MCF 10A (cell line): ENCODE data around the gene PDE4D. TPM values are rescaled to one million over a fixed set of nuclear protein-coding genes. Genes with fewer than 3 reads are reported as not detected.

Experiments used
- BruUV-seq: library from RNA; stranded (reverse); fragments of 400-500 nt; replicated peaks from 2 replicates; lab custom pipeline; 2021; lab: Mats Ljungman, UMichigan
- CTCF ChIA-PET: fragments of 300-600 bp; sonication (Branson Sonifier 250); formaldehyde crosslinking; extraction: SDS; loops from one replicate; lab custom pipeline; 2021; ENCODE audit warnings: antibody characterized with exemption, inconsistent platforms; lab: Yijun Ruan, JAX
- POLR2A ChIA-PET: fragments of 300-600, 350-650 bp; sonication (Branson Sonifier 250); formaldehyde crosslinking; extraction: SDS; loops from one replicate; lab custom pipeline; 2020; ENCODE audit warnings: antibody characterized with exemption, inconsistent platforms; lab: Yijun Ruan, JAX
- DNase-seq: peaks from one replicate; pipeline ENCODE4 v3.0.0-alpha.2; 2018; ENCODE audit not compliant: unreplicated experiment
- H3K27ac Mint-ChIP-seq: one replicate; pipeline ENCODE4 v1.8.0; 2022; ENCODE audit warnings: mild to moderate bottlenecking, low read depth, mixed read lengths; ENCODE audit not compliant: unreplicated experiment
- H3K27me3 Mint-ChIP-seq: one replicate; pipeline ENCODE4 v1.8.0; 2022; ENCODE audit warnings: mixed read lengths; ENCODE audit not compliant: insufficient read depth, unreplicated experiment
- H3K36me3 Mint-ChIP-seq: one replicate; pipeline ENCODE4 v1.8.0; 2022; ENCODE audit warnings: mild to moderate bottlenecking, moderate library complexity, mixed read lengths; ENCODE audit not compliant: insufficient read depth, unreplicated experiment
- H3K4me1 Mint-ChIP-seq: one replicate; pipeline ENCODE4 v1.8.0; 2022; ENCODE audit warnings: mixed read lengths; ENCODE audit not compliant: insufficient read depth, unreplicated experiment
- H3K4me3 Mint-ChIP-seq: one replicate; pipeline ENCODE4 v1.8.0; 2022; ENCODE audit warnings: mild to moderate bottlenecking, moderate library complexity, mixed read lengths; ENCODE audit not compliant: unreplicated experiment
- H3K9me3 Mint-ChIP-seq: one replicate; pipeline ENCODE4 v1.8.0; 2022; ENCODE audit warnings: mixed read lengths; ENCODE audit not compliant: unreplicated experiment
- CTCF ChIP-seq: fragments of 200-600 bp; IDR thresholded peaks from one replicate; pipeline ENCODE4 v1.8.0; 2022; ENCODE audit warnings: antibody characterized with exemption, mild to moderate bottlenecking; ENCODE audit not compliant: unreplicated experiment
- intact Hi-C: fragments of 100-400 bp; cut with micrococcal nuclease; formaldehyde crosslinking; loops from 2 replicates; pipeline ENCODE4 v1.14.1; 2022
- total RNA-seq: library from RNA; stranded (reverse); gene quantifications from 2 replicates; pipeline ENCODE4 v1.2.3, GENCODE V29; 2022

PDE4D gene
- total RNA-seq, 1 experiment from 2014 or later, result 85.0 TPM

DNA sequence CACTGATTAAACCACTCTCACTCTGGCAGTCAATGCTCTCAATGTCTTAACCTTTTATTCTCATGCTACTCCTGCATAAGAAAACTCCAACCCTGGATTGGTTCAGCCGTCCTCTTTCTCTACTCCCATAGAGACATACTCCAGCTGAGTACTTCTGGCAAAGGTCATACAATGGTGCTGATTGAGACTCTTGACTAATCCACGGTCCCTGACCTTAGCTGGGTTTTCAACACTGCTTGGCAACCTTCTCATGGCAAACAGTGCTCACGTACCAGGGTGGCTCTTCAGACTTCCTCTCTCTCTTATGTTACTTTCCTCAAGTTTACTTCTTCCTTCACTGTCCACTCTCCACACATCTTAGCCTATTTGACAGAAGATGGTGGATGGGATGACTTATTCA, 963.0 kb downstream of the PDE4D start:
- BruUV-seq, result no TSS peak
- Mint-ChIP-seq H3K4me1 (peaks cover 15% of the 10 kb centered on the region), H3K4me3 (no peak overlapping the region), H3K36me3 (no peaks in the 10 kb centered on the region), H3K27me3 (peaks cover 34% of the 10 kb centered on the region), H3K27ac (no peak overlapping the region), H3K9me3 (no peaks in the 10 kb centered on the region)
- intact Hi-C loops, result no loop called here
- ChIA-PET POLR2A (no interaction called here), CTCF (no interaction called here)
- no peak for TF ChIP-seq CTCF
- DNase-seq, result no peak

- Mint-ChIP-seq H3K27me3 (peaks cover 27% of the 10 kb centered on the region), H3K4me3 (no peak overlapping the region), H3K4me1 (peaks cover 15% of the 10 kb centered on the region), H3K27ac (no peak overlapping the region), H3K9me3 (no peaks in the 10 kb centered on the region), H3K36me3 (no peaks in the 10 kb centered on the region)
- no peak for TF ChIP-seq CTCF
- no peak for DNase-seq
- CTCF ChIA-PET, result interaction anchor here (0.9 kb wide), 1 partner anchor 27 kb away, joined by 4 read pairs; no protein-coding TSS in a partner anchor
- intact Hi-C loops, result no loop called here
- no TSS peak for BruUV-seq
- POLR2A ChIA-PET, result no interaction called here
Observed at GRCh38 chr5:58929726-58930125, 963.8 kb downstream of the PDE4D start.

- H3K4me1 Mint-ChIP-seq, result peaks cover 15% of the 10 kb centered on the region
- no TSS peak for BruUV-seq
- ChIA-PET CTCF (interaction anchor here (0.7 kb wide), 1 partner anchor 246 kb away, joined by 3 read pairs; no protein-coding TSS in a partner anchor), POLR2A (no interaction called here)
- no peaks in the 10 kb centered on the region for H3K9me3 Mint-ChIP-seq
- no peak for TF ChIP-seq CTCF
- H3K36me3 Mint-ChIP-seq, result no peaks in the 10 kb centered on the region
- DNase-seq, result no peak
- H3K27ac Mint-ChIP-seq, result no peak overlapping the region
- no peak overlapping the region for H3K4me3 Mint-ChIP-seq
- peaks cover 23% of the 10 kb centered on the region for H3K27me3 Mint-ChIP-seq
- intact Hi-C loops, result no loop called here
Observed at GRCh38 chr5:58927938-58928337, 965.6 kb downstream of the PDE4D start.

GRCh38 chr5:58927181-58927580, 966.3 kb downstream of the PDE4D start:
- intact Hi-C loops, result no loop called here
- Mint-ChIP-seq H3K4me1 (peaks cover 15% of the 10 kb centered on the region), H3K27ac (no peak overlapping the region), H3K4me3 (no peak overlapping the region), H3K9me3 (no peaks in the 10 kb centered on the region), H3K36me3 (no peaks in the 10 kb centered on the region), H3K27me3 (peaks cover 16% of the 10 kb centered on the region)
- no TSS peak for BruUV-seq
- ChIA-PET POLR2A (no interaction called here), CTCF (no interaction called here)
- no peak for DNase-seq
- TF ChIP-seq CTCF, result no peak
